Vagina (tissue), 2 donors: ENCODE measurements around the gene PCSK5. TPM values are rescaled to one million over a fixed set of nuclear protein-coding genes. Genes with fewer than 3 reads are reported as not detected.
A peak's percentile ranks its signal among the peaks of the same experiment; 100 is the strongest.

ENCODE experiments used
- DNase-seq, 2 donors: peaks; one replicate each; pipeline ENCODE4 v3.0.0-alpha.2; 2017; ENCODE audit errors: extremely low spot score in 2 of 2
- H3K27ac ChIP-seq: fragments of 200-600 bp; sonication (generic); one replicate; pipeline ENCODE4 v1.5.1; 2019
- H3K27me3 ChIP-seq: fragments of 200-600 bp; sonication (generic); one replicate; pipeline ENCODE4 v1.5.1; 2019
- H3K36me3 ChIP-seq, 2 donors: fragments of 200-600 bp; sonication (generic); one replicate each; pipeline ENCODE4 v1.5.1; 2017 to 2019
- H3K4me1 ChIP-seq: fragments of 200-600 bp; sonication (generic); one replicate; pipeline ENCODE4 v1.5.1; 2019
- H3K4me3 ChIP-seq, 2 donors: fragments of 200-600 bp; sonication (generic); 1 replicate in 1 of 2; 2 replicates in 1 of 2; pipeline ENCODE4 v1.5.1; 2016 to 2019
- H3K9me3 ChIP-seq: fragments of 200-600 bp; sonication (generic); one replicate; pipeline ENCODE4 v1.5.1; 2019
- POLR2A ChIP-seq, 2 donors: fragments of 450-650 bp; IDR thresholded peaks; one replicate each; pipeline ENCODE4 v1.6.1; 2017; ENCODE audit warnings: antibody characterized with exemption in 2 of 2, mild to moderate bottlenecking in 2 of 2, moderate library complexity in 2 of 2
- POLR2AphosphoS5 ChIP-seq, 2 donors: sonication (generic); formaldehyde crosslinking; IDR thresholded peaks; one replicate each; pipeline ENCODE4 v1.9.0; 2017; ENCODE audit warnings: antibody characterized with exemption in 2 of 2, mild to moderate bottlenecking in 2 of 2, low read depth in 1 of 2; ENCODE audit not compliant: insufficient read depth in 1 of 2
- intact Hi-C: fragments of 100-400 bp; cut with DNase I; formaldehyde crosslinking; loops from one replicate; pipeline ENCODE4 v1.15.1; 2023
- total RNA-seq: library from RNA; depleted of rRNA; stranded (reverse); fragments of >200 nt; gene quantifications from one replicate; pipeline ENCODE4 v1.2.3, GENCODE V29; 2016
- TF ChIP-seq, protein P1 (sequence below), 3 experiments: fragments of 450-650 bp in 2 of 3; fragments of 200-600 bp in 1 of 3; sonication (generic) in 1 of 3; IDR thresholded peaks; one replicate each; pipeline ENCODE4 v1.5.1; 2017 to 2019; ENCODE audit warnings: antibody characterized with exemption in 3 of 3, mild to moderate bottlenecking in 2 of 3, moderate library complexity in 2 of 3

The PCSK5 gene
- total RNA-seq, 1 donor from 2014 or later = 22.6 TPM

- no peaks in the 10 kb centered on the region for H3K4me1 ChIP-seq
- H3K36me3 ChIP-seq = no peaks in the 10 kb centered on the region
- no peak overlapping the region for H3K4me3 ChIP-seq
- no peak overlapping the region for H3K27ac ChIP-seq
- H3K27me3 ChIP-seq = no peaks in the 10 kb centered on the region
- intact Hi-C loops = no loop called here
- no peak for DNase-seq
- no peaks in the 10 kb centered on the region for H3K9me3 ChIP-seq
- TF ChIP-seq POLR2A (IDR thresholded peaks at IDR 0.05) (no peak), POLR2AphosphoS5 (IDR thresholded peaks at IDR 0.05; ENCODE audit: insufficient read depth in 1 of 2, low read depth in 1 of 2) (no peak)
- TF ChIP-seq, protein P1, sequence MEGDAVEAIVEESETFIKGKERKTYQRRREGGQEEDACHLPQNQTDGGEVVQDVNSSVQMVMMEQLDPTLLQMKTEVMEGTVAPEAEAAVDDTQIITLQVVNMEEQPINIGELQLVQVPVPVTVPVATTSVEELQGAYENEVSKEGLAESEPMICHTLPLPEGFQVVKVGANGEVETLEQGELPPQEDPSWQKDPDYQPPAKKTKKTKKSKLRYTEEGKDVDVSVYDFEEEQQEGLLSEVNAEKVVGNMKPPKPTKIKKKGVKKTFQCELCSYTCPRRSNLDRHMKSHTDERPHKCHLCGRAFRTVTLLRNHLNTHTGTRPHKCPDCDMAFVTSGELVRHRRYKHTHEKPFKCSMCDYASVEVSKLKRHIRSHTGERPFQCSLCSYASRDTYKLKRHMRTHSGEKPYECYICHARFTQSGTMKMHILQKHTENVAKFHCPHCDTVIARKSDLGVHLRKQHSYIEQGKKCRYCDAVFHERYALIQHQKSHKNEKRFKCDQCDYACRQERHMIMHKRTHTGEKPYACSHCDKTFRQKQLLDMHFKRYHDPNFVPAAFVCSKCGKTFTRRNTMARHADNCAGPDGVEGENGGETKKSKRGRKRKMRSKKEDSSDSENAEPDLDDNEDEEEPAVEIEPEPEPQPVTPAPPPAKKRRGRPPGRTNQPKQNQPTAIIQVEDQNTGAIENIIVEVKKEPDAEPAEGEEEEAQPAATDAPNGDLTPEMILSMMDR (IDR thresholded peaks at IDR 0.05) = no peak
Measured at GRCh38 chr9:76267284-76267652, 376.8 kb downstream of the PCSK5 start.

DNA sequence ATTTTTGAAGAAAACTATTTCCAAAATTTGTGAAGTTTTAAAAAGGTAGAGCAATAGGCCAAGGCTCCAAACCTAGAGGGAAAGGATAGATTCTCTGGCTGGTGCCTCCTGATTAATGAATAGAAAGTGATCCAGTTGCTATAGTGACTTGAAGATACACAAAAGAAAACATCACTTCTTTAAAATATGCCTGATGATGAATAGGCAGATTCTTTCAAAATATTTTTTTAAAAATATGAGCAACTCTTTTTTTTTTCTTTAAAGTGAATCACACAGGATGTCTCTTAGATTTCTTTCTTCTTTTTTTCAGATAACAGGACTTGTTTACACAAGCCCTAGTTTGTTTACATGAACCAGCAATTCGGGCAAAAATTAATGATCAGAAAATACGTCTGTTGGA is 379.3 kb downstream of the PCSK5 start:
- Histone ChIP-seq H3K4me3 (no peak overlapping the region), H3K9me3 (no peaks in the 10 kb centered on the region), H3K36me3 (no peaks in the 10 kb centered on the region), H3K27ac (no peak overlapping the region), H3K4me1 (no peaks in the 10 kb centered on the region), H3K27me3 (no peaks in the 10 kb centered on the region)
- intact Hi-C loops = no loop called here
- no peak for TF ChIP-seq POLR2A (IDR thresholded peaks at IDR 0.05)
- TF ChIP-seq POLR2AphosphoS5 (IDR thresholded peaks at IDR 0.05; ENCODE audit: insufficient read depth in 1 of 2, low read depth in 1 of 2) = no peak
- TF ChIP-seq, protein P1 (IDR thresholded peaks at IDR 0.05) = no peak
- DNase-seq = no peak

- H3K27ac ChIP-seq = no peak overlapping the region
- no peak for DNase-seq
- no peaks in the 10 kb centered on the region for H3K9me3 ChIP-seq
- no peaks in the 10 kb centered on the region for H3K36me3 ChIP-seq
- H3K4me1 ChIP-seq = no peaks in the 10 kb centered on the region
- H3K27me3 ChIP-seq = no peaks in the 10 kb centered on the region
- intact Hi-C loops = no loop called here
- no peak for TF ChIP-seq POLR2AphosphoS5 (IDR thresholded peaks at IDR 0.05; ENCODE audit: insufficient read depth in 1 of 2, low read depth in 1 of 2)
- no peak for TF ChIP-seq POLR2A (IDR thresholded peaks at IDR 0.05)
- TF ChIP-seq, protein P1 (IDR thresholded peaks at IDR 0.05) = no peak
- H3K4me3 ChIP-seq = no peak overlapping the region
Measured at GRCh38 chr9:76271755-76272154, 381.3 kb downstream of the PCSK5 start.

DNA sequence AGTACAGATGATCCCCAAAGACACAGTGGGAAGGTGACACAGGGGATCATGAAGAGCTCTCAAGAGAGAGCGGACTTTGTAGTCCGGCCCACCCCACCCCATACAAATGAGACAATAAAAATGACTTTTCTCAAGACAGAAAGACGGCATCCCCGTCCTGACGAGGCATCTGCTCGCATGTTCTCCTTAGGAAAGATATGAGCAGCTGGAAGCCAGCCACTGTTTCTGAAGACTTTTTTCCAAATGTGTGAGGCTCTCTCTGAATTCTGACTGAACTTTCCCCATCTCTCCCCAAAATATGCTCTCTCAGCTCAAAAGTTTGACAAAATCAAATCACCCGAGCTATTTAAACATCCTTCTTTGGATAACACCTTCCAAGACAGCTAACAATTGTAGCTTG is 398.6 kb downstream of the PCSK5 start:
- H3K9me3 ChIP-seq = no peaks in the 10 kb centered on the region
- no peak overlapping the region for H3K4me3 ChIP-seq
- no peaks in the 10 kb centered on the region for H3K27me3 ChIP-seq
- no peak for TF ChIP-seq POLR2A (IDR thresholded peaks at IDR 0.05)
- TF ChIP-seq POLR2AphosphoS5 (IDR thresholded peaks at IDR 0.05; ENCODE audit: insufficient read depth in 1 of 2, low read depth in 1 of 2) = no peak
- TF ChIP-seq, protein P1 (IDR thresholded peaks at IDR 0.05) = no peak
- H3K4me1 ChIP-seq = no peaks in the 10 kb centered on the region
- no peak overlapping the region for H3K27ac ChIP-seq
- DNase-seq = peak in 1 of 2 donors; percentile 11
- intact Hi-C loops = no loop called here
- H3K36me3 ChIP-seq = no peaks in the 10 kb centered on the region

- DNase-seq = no peak
- intact Hi-C loops = no loop called here
- no peaks in the 10 kb centered on the region for H3K4me1 ChIP-seq
- H3K4me3 ChIP-seq = no peak overlapping the region
- H3K36me3 ChIP-seq = no peaks in the 10 kb centered on the region
- H3K9me3 ChIP-seq = no peaks in the 10 kb centered on the region
- TF ChIP-seq, protein P1 (IDR thresholded peaks at IDR 0.05) = no peak
- no peaks in the 10 kb centered on the region for H3K27me3 ChIP-seq
- no peak overlapping the region for H3K27ac ChIP-seq
Measured at GRCh38 chr9:76289703-76290102, 399.2 kb downstream of the PCSK5 start.
